ENCODE results near the gene VPS51. TPM values are rescaled to one million over a fixed set of nuclear protein-coding genes. Genes with fewer than 3 reads are reported as not detected.
A peak's percentile ranks its signal among the peaks of the same experiment; 100 is the strongest.

Gene VPS51
- total and polyA plus RNA-seq, 9 of the 15 experiments (the other 6 are each of a cell fraction or from before 2014, with no cell fraction given), result 1.8 to 143 (median 46.8) TPM

- TF ChIP-seq GTF2A2 (tag; IDR thresholded peaks at IDR 0.05) (no peak), RCOR1 (IDR thresholded peaks at IDR 0.05; ENCODE audit: borderline replicate concordance in 1 of 2, low read depth in 2 of 2, low read length in 2 of 2) (peak in 1 of 2 experiments; percentile 85; a peak in 2 of 4 replicates), FOSL1 (tag; conservative IDR thresholded peaks at IDR 0.05) (peak; percentile 53; the same call in 1 of the 2 replicates), IRF9 (tag; IDR thresholded peaks at IDR 0.05) (peak; percentile 63), ZNF76 (CRISPR knock-in tag; IDR thresholded peaks at IDR 0.05; ENCODE audit: borderline replicate concordance) (peak; percentile 58; the same call in 1 of the 2 replicates), NFE2 (IDR thresholded peaks at IDR 0.05; ENCODE audit: low read depth) (peak; percentile 52; the same call in 1 of the 2 replicates), CHD2 (IDR thresholded peaks at IDR 0.05; ENCODE audit: low read depth, low read length) (no peak), ZNF12 (CRISPR knock-in tag; IDR thresholded peaks at IDR 0.05) (no peak), MIER1 (IDR thresholded peaks at IDR 0.05; ENCODE audit: low read depth) (peak; percentile 44; the same call in 1 of the 2 replicates), KLF10 (CRISPR knock-in tag; IDR thresholded peaks at IDR 0.05) (no peak), BCL6 (CRISPR knock-in tag; IDR thresholded peaks at IDR 0.05) (0 out of 2 replicates have a peak, but pooled peaks have one; percentile 43), SREBF1 (IDR thresholded peaks at IDR 0.05; ENCODE audit: borderline replicate concordance, low read depth, low read length) (no peak), TSHZ1 (CRISPR knock-in tag; IDR thresholded peaks at IDR 0.05) (no peak; the same call in 1 of the 2 replicates), MEIS2 (IDR thresholded peaks at IDR 0.05; ENCODE audit: partially characterized antibody) (peak; percentile 87), PTBP1 (IDR thresholded peaks at IDR 0.05; ENCODE audit: low read depth, low read length) (0 out of 2 replicates have a peak, but pooled peaks have one; percentile 60), ZMIZ1 (IDR thresholded peaks at IDR 0.05; ENCODE audit: low read depth in 2 of 2, low read length in 2 of 2) (peak in 1 of 2 experiments; percentile 84; a peak in 2 of 4 replicates), ZC3H8 (IDR thresholded peaks at IDR 0.05) (no peak), ARID1B (IDR thresholded peaks at IDR 0.05) (no peak; the same call in 1 of the 2 replicates), SREBF2 (CRISPR knock-in tag; IDR thresholded peaks at IDR 0.05) (no peak), FUS (optimal IDR thresholded peaks at IDR 0.05; ENCODE audit: low read depth, low read length) (no peak), ASH1L (IDR thresholded peaks at IDR 0.05; ENCODE audit: borderline replicate concordance, low read depth, partially characterized antibody) (peak; percentile 34)
These were observed at the start of gene VPS51 (continued) for GRCh38 chr11:65095974-65096806.

Data from K562 (cell line).